Cardiac muscle cell (in vitro differentiated cells and primary cell): ENCODE data around the gene PAPOLA. TPM values are rescaled to one million over a fixed set of nuclear protein-coding genes. Genes with fewer than 3 reads are reported as not detected.

ENCODE experiments used
- DNase-seq, 2 donors: peaks; one replicate each; pipeline versions ENCODE4 v3.0.0 to v3.0.0-alpha.2; 2010 to 2017; ENCODE audit warnings: low read depth in 1 of 2, low spot score in 1 of 2
- H3K27ac ChIP-seq: fragments of 200-600 bp; sonication (generic); 2 replicates; pipeline ENCODE4 v1.5.1; 2016
- H3K27me3 ChIP-seq: fragments of 200-600 bp; sonication (generic); 2 replicates; pipeline ENCODE4 v1.6.0; 2016; ENCODE audit warnings: control low read depth
- H3K36me3 ChIP-seq: fragments of 200-600 bp; sonication (generic); 2 replicates; pipeline ENCODE4 v1.5.1; 2016; ENCODE audit warnings: control low read depth
- H3K4me1 ChIP-seq: fragments of 200-600 bp; sonication (generic); 2 replicates; pipeline ENCODE4 v1.8.1; 2017; ENCODE audit warnings: low read depth, mild to moderate bottlenecking, mixed run types
- H3K4me3 ChIP-seq: fragments of 200-600 bp; sonication (generic); 2 replicates; pipeline ENCODE4 v1.5.1; 2016; ENCODE audit warnings: mild to moderate bottlenecking
- H3K9me3 ChIP-seq: fragments of 200-600 bp; sonication (generic); 2 replicates; pipeline ENCODE4 v1.5.1; 2017; ENCODE audit warnings: low read depth, mild to moderate bottlenecking, control low read depth
- polyA plus RNA-seq: library from polyadenylated mRNA; unstranded; fragments of >200 nt; fragmentation: Nextera tagmentation; extraction: Ambion mirVana; gene quantifications from 2 replicates; pipeline ENCODE4 v1.2.1, GENCODE V29; 2016
- total RNA-seq: library from RNA; depleted of rRNA; stranded (reverse); fragments of >200 nt; gene quantifications from 2 replicates; pipeline ENCODE4 v1.2.3, GENCODE V29; 2016
- TF ChIP-seq, protein P1 (sequence below): IDR thresholded peaks from 2 replicates; pipeline ENCODE4 v1.5.1; 2012; ENCODE audit warnings: low read depth, mild to moderate bottlenecking, low read length

Gene PAPOLA
- total and polyA plus RNA-seq, 2 experiments from 2014 or later: 54.9 to 97.7 TPM

DNA sequence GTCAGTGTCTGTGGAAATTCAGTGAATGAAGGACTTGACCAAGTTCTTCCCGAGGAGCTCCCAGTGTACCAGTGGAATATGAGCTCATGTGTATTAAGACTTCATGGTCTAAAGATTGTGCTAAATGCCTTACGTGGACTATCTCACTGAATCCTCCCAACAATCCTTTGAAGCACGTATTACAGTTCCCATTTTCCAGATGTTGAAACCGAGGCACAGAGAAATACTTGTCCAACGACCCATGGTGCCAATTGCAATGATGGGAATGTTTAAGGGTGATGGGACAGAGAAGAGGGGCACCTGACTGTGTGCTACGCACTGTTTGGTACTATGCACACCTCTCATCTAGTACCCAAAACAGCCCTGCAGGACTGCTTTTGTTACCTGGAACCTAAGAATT, 77.2 kb downstream of the PAPOLA start:
- no peak for DNase-seq
- Histone ChIP-seq H3K27me3 (no peaks in the 10 kb centered on the region), H3K4me1 (peaks cover 6% of the 10 kb centered on the region), H3K4me3 (no peak overlapping the region), H3K9me3 (no peaks in the 10 kb centered on the region), H3K27ac (no peak overlapping the region), H3K36me3 (no peaks in the 10 kb centered on the region)
- TF ChIP-seq, protein P1, sequence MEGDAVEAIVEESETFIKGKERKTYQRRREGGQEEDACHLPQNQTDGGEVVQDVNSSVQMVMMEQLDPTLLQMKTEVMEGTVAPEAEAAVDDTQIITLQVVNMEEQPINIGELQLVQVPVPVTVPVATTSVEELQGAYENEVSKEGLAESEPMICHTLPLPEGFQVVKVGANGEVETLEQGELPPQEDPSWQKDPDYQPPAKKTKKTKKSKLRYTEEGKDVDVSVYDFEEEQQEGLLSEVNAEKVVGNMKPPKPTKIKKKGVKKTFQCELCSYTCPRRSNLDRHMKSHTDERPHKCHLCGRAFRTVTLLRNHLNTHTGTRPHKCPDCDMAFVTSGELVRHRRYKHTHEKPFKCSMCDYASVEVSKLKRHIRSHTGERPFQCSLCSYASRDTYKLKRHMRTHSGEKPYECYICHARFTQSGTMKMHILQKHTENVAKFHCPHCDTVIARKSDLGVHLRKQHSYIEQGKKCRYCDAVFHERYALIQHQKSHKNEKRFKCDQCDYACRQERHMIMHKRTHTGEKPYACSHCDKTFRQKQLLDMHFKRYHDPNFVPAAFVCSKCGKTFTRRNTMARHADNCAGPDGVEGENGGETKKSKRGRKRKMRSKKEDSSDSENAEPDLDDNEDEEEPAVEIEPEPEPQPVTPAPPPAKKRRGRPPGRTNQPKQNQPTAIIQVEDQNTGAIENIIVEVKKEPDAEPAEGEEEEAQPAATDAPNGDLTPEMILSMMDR: no peak

DNA sequence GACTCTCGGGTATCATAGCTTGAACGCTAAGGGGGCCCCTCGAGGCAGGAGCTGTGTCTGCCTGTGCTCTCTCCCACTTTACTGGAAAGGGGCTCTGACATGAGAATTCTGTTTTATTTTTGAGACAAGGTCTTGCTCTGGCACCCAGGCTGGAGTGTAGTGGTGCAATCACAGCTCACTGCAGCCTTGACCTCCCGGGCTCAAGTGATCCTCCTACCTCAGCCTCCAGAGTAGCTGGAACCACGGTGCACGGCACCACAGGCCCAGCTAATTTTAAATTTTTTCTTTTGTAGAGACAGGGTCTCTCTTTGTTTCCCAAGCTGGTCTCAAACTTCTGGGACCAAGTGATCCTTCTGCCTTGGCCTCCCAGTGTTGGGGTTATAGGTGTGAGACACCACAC, 77.7 kb downstream of the PAPOLA start:
- H3K27ac ChIP-seq: no peak overlapping the region
- no peaks in the 10 kb centered on the region for H3K27me3 ChIP-seq
- no peak for DNase-seq
- no peaks in the 10 kb centered on the region for H3K9me3 ChIP-seq
- peaks cover 6% of the 10 kb centered on the region for H3K4me1 ChIP-seq
- H3K36me3 ChIP-seq: no peaks in the 10 kb centered on the region
- TF ChIP-seq, protein P1: no peak
- H3K4me3 ChIP-seq: no peak overlapping the region

DNA sequence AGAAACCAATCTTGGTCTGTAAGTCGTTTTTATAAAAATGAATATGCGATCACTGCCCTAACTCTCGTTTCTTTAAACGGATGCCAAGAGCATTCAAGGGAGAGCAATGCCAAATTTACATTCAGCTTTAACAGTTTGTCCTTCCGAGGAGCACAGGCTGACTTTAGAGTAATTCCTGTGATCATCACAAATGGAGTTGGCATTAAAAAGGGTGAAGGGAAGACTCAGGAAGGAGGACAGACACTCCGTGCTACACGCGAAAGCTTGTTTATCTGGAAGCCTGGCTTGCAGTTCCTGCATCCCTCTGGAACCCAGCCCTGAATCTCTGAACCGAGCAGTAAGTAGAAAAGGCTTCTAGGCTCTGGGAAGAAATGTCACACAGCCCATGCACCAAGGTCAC, 78.4 kb downstream of the PAPOLA start:
- no peaks in the 10 kb centered on the region for H3K9me3 ChIP-seq
- H3K4me3 ChIP-seq: no peak overlapping the region
- DNase-seq: no peak
- no peak overlapping the region for H3K27ac ChIP-seq
- TF ChIP-seq, protein P1: no peak
- peaks cover 6% of the 10 kb centered on the region for H3K4me1 ChIP-seq
- H3K36me3 ChIP-seq: no peaks in the 10 kb centered on the region
- H3K27me3 ChIP-seq: no peaks in the 10 kb centered on the region

DNA sequence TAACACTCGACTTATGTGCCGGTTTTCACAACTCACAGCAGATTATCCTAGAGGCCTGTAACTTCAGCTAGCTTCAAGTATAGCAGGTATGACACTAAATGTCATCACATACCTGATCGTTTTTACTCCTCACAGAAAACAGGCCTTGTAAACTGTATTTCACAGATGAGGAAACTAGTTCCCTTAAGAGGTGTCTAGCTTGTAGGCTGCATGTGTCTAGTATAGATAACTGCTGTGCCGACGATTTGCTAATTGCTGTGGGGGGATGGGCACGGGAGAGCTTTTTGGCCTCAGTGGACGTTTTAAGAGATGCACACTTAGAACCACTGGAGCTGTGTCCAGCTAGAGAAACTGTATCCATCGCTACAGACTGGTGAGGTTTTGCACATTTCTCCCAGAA, 78.8 kb downstream of the PAPOLA start:
- no peak overlapping the region for H3K27ac ChIP-seq
- H3K9me3 ChIP-seq: no peaks in the 10 kb centered on the region
- no peaks in the 10 kb centered on the region for H3K27me3 ChIP-seq
- H3K36me3 ChIP-seq: no peaks in the 10 kb centered on the region
- H3K4me3 ChIP-seq: no peak overlapping the region
- TF ChIP-seq, protein P1: no peak
- peaks cover 6% of the 10 kb centered on the region for H3K4me1 ChIP-seq
- no peak for DNase-seq

DNA sequence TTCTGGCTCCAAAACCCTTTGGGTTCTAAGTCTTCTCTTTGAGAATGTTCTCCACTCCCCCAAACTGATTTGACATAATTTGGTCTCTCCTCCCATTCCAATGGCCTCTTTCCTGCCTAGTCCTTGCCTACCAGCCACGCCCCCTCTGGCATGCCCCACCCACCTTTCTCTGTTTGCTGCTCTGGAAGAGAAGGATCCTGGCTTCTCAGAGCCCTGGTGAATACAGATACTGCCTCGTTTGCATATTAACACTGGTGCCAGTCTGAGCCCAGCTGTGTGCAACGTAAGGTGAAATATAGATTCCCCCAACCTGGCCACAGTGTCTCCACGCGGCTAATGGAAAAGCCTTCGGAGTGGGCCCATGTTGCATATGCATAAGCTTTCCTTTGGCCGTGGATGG, 79.7 kb downstream of the PAPOLA start:
- Histone ChIP-seq H3K27me3 (no peaks in the 10 kb centered on the region), H3K9me3 (no peaks in the 10 kb centered on the region), H3K27ac (no peak overlapping the region), H3K36me3 (no peaks in the 10 kb centered on the region), H3K4me3 (no peak overlapping the region), H3K4me1 (peaks cover 1% of the 10 kb centered on the region)
- no peak for DNase-seq
- TF ChIP-seq, protein P1: no peak

DNA sequence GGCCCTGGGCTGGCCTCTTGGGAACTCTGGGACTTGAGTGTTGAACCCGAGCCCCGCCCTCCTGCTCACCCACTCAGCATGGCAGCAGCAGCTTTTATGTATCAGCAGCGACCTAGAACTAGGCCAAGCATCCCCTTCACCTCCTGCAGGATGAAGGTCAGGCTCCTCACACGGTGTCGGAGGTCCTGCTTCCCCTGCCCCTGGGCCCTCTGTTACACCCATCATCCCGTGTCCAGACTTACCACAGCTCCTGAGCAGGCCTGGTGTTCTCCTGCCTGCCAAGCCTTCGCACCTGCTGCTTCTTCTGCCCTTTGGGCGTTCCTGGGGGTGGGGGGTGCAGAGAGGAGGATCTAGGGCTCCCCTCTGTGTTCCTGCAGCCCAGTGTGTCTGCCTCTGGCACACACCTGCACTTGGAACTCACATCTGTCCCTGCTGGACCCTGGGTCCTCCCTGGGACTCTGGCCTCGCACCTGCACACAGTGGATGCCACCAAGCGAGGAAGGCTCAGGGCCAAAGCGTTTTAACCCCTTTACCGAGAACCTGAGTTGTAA, 80.3 kb downstream of the PAPOLA start:
- no peak overlapping the region for H3K27ac ChIP-seq
- no peaks in the 10 kb centered on the region for H3K4me1 ChIP-seq
- no peaks in the 10 kb centered on the region for H3K27me3 ChIP-seq
- no peaks in the 10 kb centered on the region for H3K9me3 ChIP-seq
- H3K36me3 ChIP-seq: no peaks in the 10 kb centered on the region
- TF ChIP-seq, protein P1: no peak
- no peak overlapping the region for H3K4me3 ChIP-seq
- no peak for DNase-seq
